Smooth muscle cell (in vitro differentiated cells): ENCODE data around the gene KDM4F. TPM values are rescaled to one million over a fixed set of nuclear protein-coding genes. Genes with fewer than 3 reads are reported as not detected.

Experiments
- DNase-seq: peaks from one replicate; lab custom pipeline; 2025; ENCODE audit not compliant: unreplicated experiment; lab: John Stamatoyannopoulos, UW
- H2AFZ ChIP-seq: fragments of 200-600 bp; sonication (generic); 2 replicates; pipeline ENCODE4 v1.6.0; 2016; ENCODE audit warnings: antibody characterized with exemption, low read depth, mild to moderate bottlenecking
- H3F3A ChIP-seq: fragments of 200-600 bp; sonication (generic); 2 replicates; pipeline ENCODE4 v1.6.0; 2017; ENCODE audit warnings: antibody characterized with exemption, low read depth
- H3K27ac ChIP-seq: fragments of 200-600 bp; sonication (generic); 2 replicates; pipeline ENCODE4 v1.5.1; 2016; ENCODE audit warnings: low read depth, mild to moderate bottlenecking
- H3K27me3 ChIP-seq: fragments of 200-600 bp; sonication (generic); 2 replicates; pipeline ENCODE4 v1.6.1; 2016; ENCODE audit warnings: low read depth, mild to moderate bottlenecking
- H3K36me3 ChIP-seq: fragments of 200-600 bp; sonication (generic); 2 replicates; pipeline ENCODE4 v1.5.1; 2016; ENCODE audit warnings: low read depth
- H3K4me1 ChIP-seq: fragments of 200-600 bp; sonication (generic); 2 replicates; pipeline ENCODE4 v1.5.1; 2016; ENCODE audit warnings: low read depth
- H3K4me2 ChIP-seq: fragments of 200-600 bp; sonication (generic); 2 replicates; pipeline ENCODE4 v1.6.0; 2016; ENCODE audit warnings: mild to moderate bottlenecking
- H3K4me3 ChIP-seq: fragments of 200-600 bp; sonication (generic); 2 replicates; pipeline ENCODE4 v1.5.1; 2016; ENCODE audit warnings: mild to moderate bottlenecking
- H3K79me2 ChIP-seq: fragments of 200-600 bp; sonication (generic); 2 replicates; pipeline ENCODE4 v1.6.0; 2016; ENCODE audit warnings: low read depth, mild to moderate bottlenecking
- H3K9ac ChIP-seq: fragments of 200-600 bp; sonication (generic); 2 replicates; pipeline ENCODE4 v1.6.0; 2016; ENCODE audit warnings: low read depth
- H3K9me3 ChIP-seq: fragments of 200-600 bp; sonication (generic); replicated peaks from 2 replicates; pipeline ENCODE4 v1.5.1; 2016; ENCODE audit warnings: low read depth
- H4K20me1 ChIP-seq: fragments of 200-600 bp; sonication (generic); 2 replicates; pipeline ENCODE4 v1.6.0; 2016; ENCODE audit warnings: low read depth
- WGBS: methylation state at CpG from one replicate; pipeline ENCODE4 v1.1.7; 2016; ENCODE audit warnings: low lambda C conversion rate; 5-methylcytosine and 5-hydroxymethylcytosine counted together
- polyA plus RNA-seq: library from polyadenylated mRNA; unstranded; fragments of >200 nt; fragmentation: Nextera tagmentation; extraction: Ambion mirVana; gene quantifications from 2 replicates; pipeline ENCODE4 v1.2.1, GENCODE V29; 2016
- total RNA-seq: library from RNA; depleted of rRNA; stranded (reverse); fragments of >200 nt; gene quantifications from 2 replicates; pipeline ENCODE4 v1.2.3, GENCODE V29; 2014
- TF ChIP-seq, protein P1 (sequence below): fragments of 200-600 bp; sonication (generic); IDR thresholded peaks from 2 replicates; pipeline ENCODE4 v1.5.1; 2017; ENCODE audit warnings: borderline replicate concordance, mild to moderate bottlenecking, antibody characterized with exemption; ENCODE audit not compliant: insufficient read depth, poor library complexity, severe bottlenecking

The KDM4F gene
- total and polyA plus RNA-seq, 2 experiments from 2014 or later = not detected

GRCh38 chr11:95091663-95092180 lies 42.5 kb downstream of the KDM4F start:
- peaks cover 55% of the 10 kb centered on the region for H3K79me2 ChIP-seq
- H3K4me1 ChIP-seq = peaks cover 24% of the 10 kb centered on the region
- peaks cover 28% of the 10 kb centered on the region for H3F3A ChIP-seq
- peak overlapping the region; percentile 94 for H3K4me2 ChIP-seq
- H3K9me3 ChIP-seq = no peaks in the 10 kb centered on the region
- TF ChIP-seq, protein P1, sequence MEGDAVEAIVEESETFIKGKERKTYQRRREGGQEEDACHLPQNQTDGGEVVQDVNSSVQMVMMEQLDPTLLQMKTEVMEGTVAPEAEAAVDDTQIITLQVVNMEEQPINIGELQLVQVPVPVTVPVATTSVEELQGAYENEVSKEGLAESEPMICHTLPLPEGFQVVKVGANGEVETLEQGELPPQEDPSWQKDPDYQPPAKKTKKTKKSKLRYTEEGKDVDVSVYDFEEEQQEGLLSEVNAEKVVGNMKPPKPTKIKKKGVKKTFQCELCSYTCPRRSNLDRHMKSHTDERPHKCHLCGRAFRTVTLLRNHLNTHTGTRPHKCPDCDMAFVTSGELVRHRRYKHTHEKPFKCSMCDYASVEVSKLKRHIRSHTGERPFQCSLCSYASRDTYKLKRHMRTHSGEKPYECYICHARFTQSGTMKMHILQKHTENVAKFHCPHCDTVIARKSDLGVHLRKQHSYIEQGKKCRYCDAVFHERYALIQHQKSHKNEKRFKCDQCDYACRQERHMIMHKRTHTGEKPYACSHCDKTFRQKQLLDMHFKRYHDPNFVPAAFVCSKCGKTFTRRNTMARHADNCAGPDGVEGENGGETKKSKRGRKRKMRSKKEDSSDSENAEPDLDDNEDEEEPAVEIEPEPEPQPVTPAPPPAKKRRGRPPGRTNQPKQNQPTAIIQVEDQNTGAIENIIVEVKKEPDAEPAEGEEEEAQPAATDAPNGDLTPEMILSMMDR = no peak
- peaks cover 11% of the 10 kb centered on the region for H4K20me1 ChIP-seq
- H3K36me3 ChIP-seq = no peaks in the 10 kb centered on the region
- DNase-seq = no peak
- no peaks in the 10 kb centered on the region for H3K27me3 ChIP-seq
- no peak overlapping the region for H3K9ac ChIP-seq
- H2AFZ ChIP-seq = no peak overlapping the region
- H3K27ac ChIP-seq = peak overlapping the region; percentile 78
- peak overlapping the region; percentile 3 for H3K4me3 ChIP-seq

GRCh38 chr11:95092549-95093324 lies 43.5 kb downstream of the KDM4F start:
- DNase-seq = no peak
- WGBS = 23% methylated on average over 5 of the region's 5 CpGs
- no peaks in the 10 kb centered on the region for H3K36me3 ChIP-seq
- H3K27ac ChIP-seq = peak overlapping the region; percentile 78
- H3K9me3 ChIP-seq = no peaks in the 10 kb centered on the region
- TF ChIP-seq, protein P1 = peak; percentile 43
- H3K27me3 ChIP-seq = no peaks in the 10 kb centered on the region
- peaks cover 24% of the 10 kb centered on the region for H3F3A ChIP-seq
- peaks cover 16% of the 10 kb centered on the region for H4K20me1 ChIP-seq
- peaks cover 24% of the 10 kb centered on the region for H3K4me1 ChIP-seq
- H2AFZ ChIP-seq = no peak overlapping the region
- peak overlapping the region; percentile 94 for H3K4me2 ChIP-seq
- no peak overlapping the region for H3K4me3 ChIP-seq
- H3K9ac ChIP-seq = no peak overlapping the region
- H3K79me2 ChIP-seq = peaks cover 65% of the 10 kb centered on the region

DNA sequence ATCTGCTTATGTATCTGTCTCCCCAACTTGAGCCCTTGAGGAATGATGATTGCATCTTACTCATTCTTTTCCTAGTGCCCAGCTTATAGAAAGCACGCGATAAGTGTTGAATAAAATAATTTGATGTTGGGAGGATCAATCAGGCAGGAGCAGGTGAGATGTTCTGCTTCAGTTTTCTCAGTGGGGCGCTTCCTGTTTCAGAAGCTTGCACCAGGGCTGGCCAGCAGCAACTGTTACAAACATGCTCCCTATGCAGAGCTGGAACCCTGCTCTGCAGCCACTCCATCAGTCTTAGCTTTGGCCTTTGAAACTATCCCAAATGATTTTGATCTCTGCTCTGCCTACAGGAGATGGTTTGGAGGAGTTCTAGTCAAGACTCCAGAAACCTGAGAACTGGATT lies 44.3 kb downstream of the KDM4F start:
- peaks cover 24% of the 10 kb centered on the region for H3F3A ChIP-seq
- H3K4me1 ChIP-seq = peaks cover 24% of the 10 kb centered on the region
- no peak overlapping the region for H3K9ac ChIP-seq
- H4K20me1 ChIP-seq = peaks cover 16% of the 10 kb centered on the region
- peaks cover 73% of the 10 kb centered on the region for H3K79me2 ChIP-seq
- H3K4me3 ChIP-seq = no peak overlapping the region
- no peaks in the 10 kb centered on the region for H3K36me3 ChIP-seq
- TF ChIP-seq, protein P1 = no peak
- WGBS = 80% methylated on average over 3 of the region's 3 CpGs
- H3K27ac ChIP-seq = peak overlapping the region; percentile 78
- peak overlapping the region; percentile 94 for H3K4me2 ChIP-seq
- no peaks in the 10 kb centered on the region for H3K27me3 ChIP-seq
- H3K9me3 ChIP-seq = no peaks in the 10 kb centered on the region
- H2AFZ ChIP-seq = no peak overlapping the region
- no peak for DNase-seq
